HCT116 (cell line): Measurements from ENCODE around the gene HAAO. TPM values are rescaled to one million over a fixed set of nuclear protein-coding genes. Genes with fewer than 3 reads are reported as not detected.

ENCODE experiments used
- ATAC-seq: fragments of 200-7000 bp; cut with Tn5 transposase; 2 replicates; pipeline ENCODE4 v1.9.1; 2020; ENCODE audit warnings: mild to moderate bottlenecking, moderate library complexity
- BruUV-seq: library from RNA; stranded (reverse); fragments of 400-500 nt; replicated peaks from 2 replicates; lab custom pipeline; 2021; lab: Mats Ljungman, UMichigan
- CTCF ChIA-PET: fragments of 300-600 bp; sonication (Branson Sonifier 250); formaldehyde crosslinking; loops from one replicate; lab custom pipeline; 2021; ENCODE audit warnings: antibody characterized with exemption; lab: Charles Lee
- POLR2A ChIA-PET: fragments of 300-600, 350-600 bp; sonication (Branson Sonifier 250); formaldehyde crosslinking; loops from one replicate; lab custom pipeline; 2021; ENCODE audit warnings: antibody characterized with exemption; lab: Charles Lee
- RAD21 ChIA-PET, 2 experiments: fragments of 300-600 bp; sonication (Branson Sonifier 250); formaldehyde crosslinking; loops; one replicate each; lab custom pipeline; 2023; ENCODE audit warnings: low total read pairs in 2 of 2; ENCODE audit not compliant: uncharacterized antibody in 2 of 2, unreplicated experiment in 2 of 2, low non-redundant PET in 1 of 2; lab: Charles Lee
- DNase-seq: peaks from one replicate; pipeline ENCODE4 v3.0.0-alpha.2; 2010; ENCODE audit warnings: low read depth, low spot score
- H2AFZ ChIP-seq: fragments of 200-600 bp; shearing (Covaris generic), sonication (generic); 2 replicates; pipeline ENCODE4 v1.6.1; 2017; ENCODE audit warnings: low read depth, mixed run types, mixed read lengths, antibody characterized with exemption, low read length; ENCODE audit not compliant: poor library complexity, severe bottlenecking
- H3K27ac ChIP-seq: 2 replicates; pipeline ENCODE4 v1.5.1; 2012; ENCODE audit warnings: low read depth, low read length
- H3K27me3 ChIP-seq: fragments of 200-600 bp; sonication (generic); 2 replicates; pipeline ENCODE4 v1.6.1; 2016; ENCODE audit warnings: mixed run types, low read length, mixed read lengths; ENCODE audit not compliant: insufficient read depth
- H3K36me3 ChIP-seq, 2 experiments: fragments of 200-500 bp in 1 of 2; fragments of 200-600 bp in 1 of 2; sonication (Bioruptor generic) in 1 of 2; sonication (generic) in 1 of 2; 2 replicates each; pipeline versions ENCODE4 v1.5.1 to v1.6.1; 2014 to 2016; ENCODE audit warnings: low read length in 2 of 2, inconsistent platforms in 1 of 2, mixed read lengths in 1 of 2, mixed run types in 1 of 2; ENCODE audit not compliant: insufficient read depth in 2 of 2, control insufficient read depth in 1 of 2
- H3K4me1 ChIP-seq, 2 experiments: fragments of 200-600 bp in 1 of 2; sonication (generic) in 1 of 2; 2 replicates each; pipeline versions ENCODE4 v1.5.1 to v1.6.1; 2012 to 2017; ENCODE audit warnings: low read length in 2 of 2, inconsistent platforms in 1 of 2, mild to moderate bottlenecking in 1 of 2, mixed read lengths in 1 of 2, mixed run types in 1 of 2, moderate library complexity in 1 of 2; ENCODE audit not compliant: insufficient read depth in 2 of 2, control insufficient read depth in 1 of 2
- H3K4me2 ChIP-seq: fragments of 200-600 bp; sonication (generic); 2 replicates; pipeline ENCODE4 v1.6.1; 2017; ENCODE audit warnings: mixed run types, low read length, mixed read lengths
- H3K4me3 ChIP-seq, 2 experiments: fragments of 200-600 bp in 1 of 2; sonication (generic) in 1 of 2; replicated peaks in 1 of 2; 2 replicates each; pipeline ENCODE4 v1.5.1; 2011 to 2016; ENCODE audit warnings: low read length in 2 of 2, control low read depth in 1 of 2, low read depth in 1 of 2, mild to moderate bottlenecking in 1 of 2, mixed read lengths in 1 of 2, mixed run types in 1 of 2
- H3K79me2 ChIP-seq: fragments of 200-600 bp; sonication (generic); 2 replicates; pipeline ENCODE4 v1.6.1; 2017; ENCODE audit warnings: mild to moderate bottlenecking, mixed run types, low read length, moderate library complexity, mixed read lengths; ENCODE audit not compliant: insufficient read depth
- H3K9ac ChIP-seq: fragments of 200-600 bp; sonication (generic); 2 replicates; pipeline ENCODE4 v1.6.1; 2016; ENCODE audit warnings: low read length, mixed read lengths
- H3K9me2 ChIP-seq: fragments of 200-600 bp; sonication (generic), shearing (Covaris generic); 2 replicates; pipeline ENCODE4 v1.6.1; 2017; ENCODE audit warnings: mixed run types, mild to moderate bottlenecking, moderate library complexity; ENCODE audit not compliant: insufficient read depth
- H3K9me3 ChIP-seq, 2 experiments: fragments of 200-500 bp in 1 of 2; fragments of 200-600 bp in 1 of 2; sonication (Bioruptor generic) in 1 of 2; sonication (generic) in 1 of 2; 2 replicates each; pipeline ENCODE4 v1.6.1; 2014 to 2017; ENCODE audit warnings: low read length in 2 of 2, mixed read lengths in 2 of 2, inconsistent platforms in 1 of 2, low read depth in 1 of 2, mild to moderate bottlenecking in 1 of 2, mixed run types in 1 of 2, moderate library complexity in 1 of 2; ENCODE audit not compliant: control insufficient read depth in 1 of 2, insufficient read depth in 1 of 2
- H4K20me1 ChIP-seq: fragments of 200-600 bp; sonication (generic), shearing (Covaris generic); 2 replicates; pipeline ENCODE4 v1.6.1; 2017; ENCODE audit warnings: mixed run types, mild to moderate bottlenecking, moderate library complexity; ENCODE audit not compliant: insufficient read depth
- CBX3 ChIP-seq: IDR thresholded peaks from 2 replicates; pipeline ENCODE4 v1.6.1; 2012; ENCODE audit warnings: low read depth
- CEBPB ChIP-seq: IDR thresholded peaks from 2 replicates; pipeline ENCODE4 v1.6.1; 2012; ENCODE audit warnings: low read depth
- EGR1 ChIP-seq: IDR thresholded peaks from 2 replicates; pipeline ENCODE4 v1.6.1; 2012; ENCODE audit warnings: low read depth
- FOSL1 ChIP-seq: IDR thresholded peaks from 2 replicates; pipeline ENCODE4 v1.6.1; 2012; ENCODE audit warnings: low read depth
- JUND ChIP-seq: IDR thresholded peaks from 2 replicates; pipeline ENCODE4 v1.6.1; 2012
- POLR2A ChIP-seq: IDR thresholded peaks from 2 replicates; pipeline ENCODE4 v1.7.0; 2011; ENCODE audit warnings: borderline replicate concordance; ENCODE audit not compliant: insufficient read depth, insufficient read length; ENCODE audit errors: extremely low read depth
- POLR2AphosphoS5 ChIP-seq: IDR thresholded peaks from 2 replicates; pipeline ENCODE4 v1.6.1; 2011; ENCODE audit warnings: mild to moderate bottlenecking, low read depth, low read length, moderate library complexity
- RAD21 ChIP-seq: IDR thresholded peaks from 2 replicates; pipeline ENCODE4 v1.6.1; 2012; ENCODE audit warnings: low read depth, mild to moderate bottlenecking
- SP1 ChIP-seq: IDR thresholded peaks from 2 replicates; pipeline ENCODE4 v1.6.1; 2012; ENCODE audit warnings: low read depth
- YY1 ChIP-seq: IDR thresholded peaks from 2 replicates; pipeline ENCODE4 v1.6.1; 2011; ENCODE audit warnings: low read length, low read depth, moderate library complexity, mild to moderate bottlenecking; ENCODE audit not compliant: insufficient replicate concordance; ENCODE audit errors: extremely low read depth
- ZFX ChIP-seq: fragments of 450-650 bp; IDR thresholded peaks from 2 replicates; pipeline ENCODE4 v1.6.1; 2017
- intact Hi-C: fragments of 100-400 bp; cut with micrococcal nuclease; formaldehyde crosslinking; loops from 2 replicates; pipeline ENCODE4 v1.10.0; 2022
- total RNA-seq: library from RNA; stranded (reverse); gene quantifications from one replicate; pipeline ENCODE4 v1.2.1, GENCODE V29; 2021; ENCODE audit not compliant: unreplicated experiment
- TF ChIP-seq, protein P1 (sequence below): IDR thresholded peaks from 2 replicates; pipeline ENCODE4 v1.6.1; 2012
- TF ChIP-seq, protein P2 (sequence below), 3 experiments: fragments of 200-600 bp in 1 of 3; sonication (generic) in 1 of 3; IDR thresholded peaks in 2 of 3; conservative IDR thresholded peaks in 1 of 3; 2 replicates each; pipeline ENCODE4 v1.5.1; 2012 to 2017; ENCODE audit warnings: low read depth in 2 of 3, low read length in 2 of 3, antibody characterized with exemption in 1 of 3, borderline replicate concordance in 1 of 3, control low read depth in 1 of 3, mild to moderate bottlenecking in 1 of 3, mixed read lengths in 1 of 3, mixed run types in 1 of 3, moderate library complexity in 1 of 3; ENCODE audit not compliant: insufficient read depth in 1 of 3
- TF ChIP-seq, protein P3 (sequence below): IDR thresholded peaks from 2 replicates; pipeline ENCODE4 v1.6.1; 2012

HAAO gene
- total RNA-seq, 1 experiment from 2014 or later: not detected

DNA sequence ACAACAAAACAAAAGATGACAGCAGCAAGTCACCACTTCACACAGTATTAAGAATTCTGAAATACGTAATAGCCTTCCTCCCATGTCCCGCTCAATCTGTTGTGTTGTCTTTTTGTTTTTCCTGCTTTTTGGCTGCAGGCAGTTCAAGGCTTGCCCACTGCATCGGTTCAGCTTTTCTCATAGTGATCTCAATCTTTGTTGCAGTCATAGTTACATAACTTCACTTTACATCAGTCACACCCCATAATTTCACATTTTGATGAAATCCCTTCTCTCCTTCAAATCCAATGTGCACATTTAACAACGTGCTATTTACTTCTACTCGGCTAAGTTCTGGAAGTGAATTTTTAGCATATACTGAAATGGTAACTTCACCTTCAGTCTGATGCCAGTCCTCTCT lies 33.8 kb upstream of the HAAO start:
- no peak overlapping the region for H3K4me2 ChIP-seq
- H3K4me1 ChIP-seq: peaks cover 0 to 12% of the 10 kb centered on the region in 2 experiments; a peak in 1 of 4 replicates
- ATAC-seq (no peak), DNase-seq (no peak)
- no peak overlapping the region for H2AFZ ChIP-seq
- no peaks in the 10 kb centered on the region for H3K9me3 ChIP-seq
- BruUV-seq: no TSS peak
- H3K36me3 ChIP-seq: no peaks in the 10 kb centered on the region
- no peak overlapping the region for H3K27ac ChIP-seq
- POLR2A ChIA-PET: no interaction called here
- H3K27me3 ChIP-seq: no peaks in the 10 kb centered on the region
- RAD21 ChIA-PET: no interaction called here
- TF ChIP-seq ZFX (no peak), SP1 (no peak), YY1 (no peak), CEBPB (no peak), POLR2A (no peak), POLR2AphosphoS5 (no peak), RAD21 (no peak), JUND (no peak), EGR1 (no peak), FOSL1 (no peak), CBX3 (no peak)
- TF ChIP-seq, protein P1, sequence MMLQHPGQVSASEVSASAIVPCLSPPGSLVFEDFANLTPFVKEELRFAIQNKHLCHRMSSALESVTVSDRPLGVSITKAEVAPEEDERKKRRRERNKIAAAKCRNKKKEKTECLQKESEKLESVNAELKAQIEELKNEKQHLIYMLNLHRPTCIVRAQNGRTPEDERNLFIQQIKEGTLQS: no peak
- TF ChIP-seq, protein P2, sequence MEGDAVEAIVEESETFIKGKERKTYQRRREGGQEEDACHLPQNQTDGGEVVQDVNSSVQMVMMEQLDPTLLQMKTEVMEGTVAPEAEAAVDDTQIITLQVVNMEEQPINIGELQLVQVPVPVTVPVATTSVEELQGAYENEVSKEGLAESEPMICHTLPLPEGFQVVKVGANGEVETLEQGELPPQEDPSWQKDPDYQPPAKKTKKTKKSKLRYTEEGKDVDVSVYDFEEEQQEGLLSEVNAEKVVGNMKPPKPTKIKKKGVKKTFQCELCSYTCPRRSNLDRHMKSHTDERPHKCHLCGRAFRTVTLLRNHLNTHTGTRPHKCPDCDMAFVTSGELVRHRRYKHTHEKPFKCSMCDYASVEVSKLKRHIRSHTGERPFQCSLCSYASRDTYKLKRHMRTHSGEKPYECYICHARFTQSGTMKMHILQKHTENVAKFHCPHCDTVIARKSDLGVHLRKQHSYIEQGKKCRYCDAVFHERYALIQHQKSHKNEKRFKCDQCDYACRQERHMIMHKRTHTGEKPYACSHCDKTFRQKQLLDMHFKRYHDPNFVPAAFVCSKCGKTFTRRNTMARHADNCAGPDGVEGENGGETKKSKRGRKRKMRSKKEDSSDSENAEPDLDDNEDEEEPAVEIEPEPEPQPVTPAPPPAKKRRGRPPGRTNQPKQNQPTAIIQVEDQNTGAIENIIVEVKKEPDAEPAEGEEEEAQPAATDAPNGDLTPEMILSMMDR (IDR thresholded peaks at IDR 0.05 in 2 of 3, conservative IDR thresholded peaks at IDR 0.05 in 1 of 3; ENCODE audit: borderline replicate concordance in 1 of 3, insufficient read depth in 1 of 3, low read depth in 2 of 3, low read length in 2 of 3): no peak
- TF ChIP-seq, protein P3, sequence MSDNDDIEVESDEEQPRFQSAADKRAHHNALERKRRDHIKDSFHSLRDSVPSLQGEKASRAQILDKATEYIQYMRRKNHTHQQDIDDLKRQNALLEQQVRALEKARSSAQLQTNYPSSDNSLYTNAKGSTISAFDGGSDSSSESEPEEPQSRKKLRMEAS: no peak
- TF ChIP-seq, all 23 proteins: peak for 0
- intact Hi-C loops: loop anchor here (5.0 kb wide), 1 partner anchor 121 kb away; no protein-coding TSS in a partner anchor
- Histone ChIP-seq H3K9ac (no peak overlapping the region), H3K4me3 (no peak overlapping the region), H4K20me1 (no peaks in the 10 kb centered on the region), H3K79me2 (no peaks in the 10 kb centered on the region), H3K9me2 (no peaks in the 10 kb centered on the region)
- CTCF ChIA-PET: no interaction called here
